Measurements from ENCODE around the gene A2M. TPM values are rescaled to one million over a fixed set of nuclear protein-coding genes. Genes with fewer than 3 reads are reported as not detected.

The A2M gene
- total RNA-seq, 4 donors from 2014 or later, result 66.2 to 136 (median 96.5) TPM

GRCh38 chr12:9122091-9122609, 6.4 kb upstream of the A2M start:
- WGBS, 2 donors (ENCODE audit: low coverage in 1 of 2), result 35 to 49% methylated on average over 3 of the region's 3 CpGs
- H3K4me3 ChIP-seq, result no peak overlapping the region

DNA sequence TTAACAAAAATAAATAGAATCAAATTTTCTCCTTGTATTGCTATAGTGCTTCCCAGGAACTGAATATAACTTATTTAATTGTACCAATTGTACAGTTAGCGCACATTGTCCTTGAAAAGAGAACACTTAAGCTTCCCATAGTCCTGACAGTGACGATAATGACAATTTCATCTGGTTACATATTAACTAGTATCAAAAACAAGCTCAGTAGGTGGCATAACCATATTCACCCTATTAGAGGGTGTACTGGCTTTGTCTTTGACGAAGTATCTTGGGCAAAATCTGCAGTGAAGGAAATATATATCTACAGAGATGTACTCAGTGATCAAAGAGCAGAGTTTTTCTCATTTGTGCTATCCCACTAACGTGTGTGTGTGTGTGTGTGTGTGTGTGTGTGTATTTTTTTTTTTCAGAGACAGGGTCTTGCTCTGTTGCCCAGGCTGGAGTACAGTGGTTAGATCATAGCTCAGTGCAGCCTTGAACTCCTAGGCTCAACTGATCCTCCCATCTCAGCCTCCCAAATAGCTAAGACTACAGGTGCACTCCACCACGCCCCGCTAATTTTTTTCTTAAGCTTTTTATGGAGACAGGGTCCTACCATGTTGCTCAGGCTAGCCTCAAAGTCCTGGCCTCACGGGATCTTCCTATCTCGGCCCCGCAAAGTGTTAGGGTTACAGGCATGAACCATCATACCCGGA, 4.9 kb upstream of the A2M start:
- Histone ChIP-seq H3K27ac (peak overlapping the region in 1 of 4 donors; percentile 26), H3K9me3 (no peaks in the 10 kb centered on the region), H3K27me3 (no peaks in the 10 kb centered on the region), H3K4me3 (no peak overlapping the region), H3K36me3 (no peaks in the 10 kb centered on the region), H3K4me1 (peaks cover 0 to 33% (median 2%) of the 10 kb centered on the region in 4 donors)
- no peak for TF ChIP-seq POLR2A (IDR thresholded peaks at IDR 0.05)
- TF ChIP-seq EP300 (IDR thresholded peaks at IDR 0.05; ENCODE audit: low read depth), result no peak
- TF ChIP-seq POLR2AphosphoS5 (IDR thresholded peaks at IDR 0.05), result no peak
- TF ChIP-seq CTCF (IDR thresholded peaks at IDR 0.05), result no peak
- intact Hi-C loops (cut with DNase I; ENCODE audit: low total_unique reads) (no loop called here), in situ Hi-C loops (cut with MboI; ENCODE audit: low pct_ligation_motif_present in 1 of 4, low pct_unique_long_range_greater_than_20kb in 1 of 4, low sequenced_read_pairs in 3 of 4) (no loop called here)
- 75 to 81% methylated on average over 9 to 10 of the region's 10 CpGs for WGBS, 2 donors (ENCODE audit: low coverage in 1 of 2)
- DNase-seq, result no peak

More at GRCh38 chr12:9122091-9122609, 6.4 kb upstream of the A2M start:
- Histone ChIP-seq H3K27me3 (no peaks in the 10 kb centered on the region), H3K36me3 (no peaks in the 10 kb centered on the region), H3K27ac (peak overlapping the region in 2 of 4 donors; percentile 17 to 33), H3K9me3 (no peaks in the 10 kb centered on the region), H3K4me1 (peaks cover 0 to 26% (median 1%) of the 10 kb centered on the region in 4 donors)
- TF ChIP-seq POLR2AphosphoS5 (IDR thresholded peaks at IDR 0.05) (no peak), EP300 (IDR thresholded peaks at IDR 0.05; ENCODE audit: low read depth) (no peak), POLR2A (IDR thresholded peaks at IDR 0.05) (no peak), CTCF (IDR thresholded peaks at IDR 0.05) (no peak)
- intact Hi-C loops (cut with DNase I; ENCODE audit: low total_unique reads), result no loop called here
- in situ Hi-C loops (cut with MboI; ENCODE audit: low pct_ligation_motif_present in 1 of 4, low pct_unique_long_range_greater_than_20kb in 1 of 4, low sequenced_read_pairs in 3 of 4), result no loop called here
- no peak for DNase-seq

DNA sequence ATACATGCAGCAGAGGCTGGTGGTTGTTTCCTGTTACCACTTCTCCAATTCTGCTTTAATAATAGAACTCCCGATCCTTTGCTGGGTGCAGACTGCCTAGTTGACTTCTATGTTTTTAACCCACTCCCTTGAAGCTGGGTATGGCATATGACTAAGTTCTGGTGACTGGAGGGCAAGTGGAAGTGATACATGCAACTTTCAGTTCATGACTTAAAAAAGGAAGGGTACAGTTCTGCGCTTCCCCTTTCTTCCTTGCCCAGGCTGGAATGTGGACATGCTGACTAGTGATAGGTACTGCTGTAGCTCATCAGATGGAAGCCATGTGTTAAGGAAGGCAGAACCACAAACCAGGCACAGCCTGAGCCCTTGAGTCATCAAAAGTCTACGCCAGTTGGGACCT, 2.4 kb upstream of the A2M start:
- no peaks in the 10 kb centered on the region for H3K27me3 ChIP-seq
- peaks cover 0 to 33% (median 2%) of the 10 kb centered on the region in 4 donors for H3K4me1 ChIP-seq
- DNase-seq, result no peak
- no peaks in the 10 kb centered on the region for H3K9me3 ChIP-seq
- peak overlapping the region; percentile 74 to 84 (median 76) for H3K27ac ChIP-seq
- no peaks in the 10 kb centered on the region for H3K36me3 ChIP-seq
- peak in 2 of 3 donors; percentile 22 to 34 for TF ChIP-seq POLR2AphosphoS5 (IDR thresholded peaks at IDR 0.05)
- no peak for TF ChIP-seq EP300 (IDR thresholded peaks at IDR 0.05; ENCODE audit: low read depth)
- TF ChIP-seq CTCF (IDR thresholded peaks at IDR 0.05), result no peak
- no peak for TF ChIP-seq POLR2A (IDR thresholded peaks at IDR 0.05)
- 53 to 62% methylated on average over 3 of the region's 3 CpGs for WGBS, 2 donors (ENCODE audit: low coverage in 1 of 2)
- intact Hi-C loops (cut with DNase I; ENCODE audit: low total_unique reads), result loop anchor here (10.0 kb wide), 1 partner anchor 1087 kb away; no protein-coding TSS in a partner anchor
- H3K4me3 ChIP-seq, result no peak overlapping the region
- in situ Hi-C loops (cut with MboI; ENCODE audit: low pct_ligation_motif_present in 1 of 4, low pct_unique_long_range_greater_than_20kb in 1 of 4, low sequenced_read_pairs in 3 of 4), result no loop called here

DNA sequence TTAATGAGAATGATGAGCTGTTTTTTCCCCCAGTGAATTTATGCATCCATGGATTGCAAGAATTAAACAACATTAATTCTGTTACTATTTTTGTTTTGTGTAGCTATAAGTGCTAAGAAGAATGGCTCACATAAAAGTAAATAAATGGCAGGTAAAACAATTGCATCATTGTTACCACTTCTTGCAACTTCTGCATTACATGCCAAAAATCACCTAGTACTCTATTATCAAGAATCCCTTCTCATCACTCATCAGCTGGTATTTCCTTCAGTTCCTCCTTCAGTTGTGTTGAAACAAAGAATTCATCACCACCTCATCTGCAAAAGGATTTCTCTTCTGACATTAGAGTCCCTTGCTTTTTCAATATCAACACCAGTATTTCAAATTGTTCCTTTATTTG, 773 bp downstream of the A2M start:
- intact Hi-C loops (cut with DNase I; ENCODE audit: low total_unique reads) (loop anchor here (10.0 kb wide), 1 partner anchor 1090 kb away; no protein-coding TSS in a partner anchor), in situ Hi-C loops (cut with MboI; ENCODE audit: low pct_ligation_motif_present in 1 of 4, low pct_unique_long_range_greater_than_20kb in 1 of 4, low sequenced_read_pairs in 3 of 4) (no loop called here)
- DNase-seq, result no peak
- no peak for TF ChIP-seq EP300 (IDR thresholded peaks at IDR 0.05; ENCODE audit: low read depth)
- TF ChIP-seq POLR2A (IDR thresholded peaks at IDR 0.05), result no peak
- TF ChIP-seq POLR2AphosphoS5 (IDR thresholded peaks at IDR 0.05), result no peak
- no peak for TF ChIP-seq CTCF (IDR thresholded peaks at IDR 0.05)
- Histone ChIP-seq H3K27me3 (no peaks in the 10 kb centered on the region), H3K9me3 (no peaks in the 10 kb centered on the region), H3K27ac (peak overlapping the region; percentile 74 to 84 (median 76)), H3K4me3 (peak overlapping the region in 3 of 4 donors; percentile 13 to 49 (median 25)), H3K36me3 (peaks cover 0 to under 1% (median 0%) of the 10 kb centered on the region in 4 donors), H3K4me1 (peaks cover 0 to 33% (median 2%) of the 10 kb centered on the region in 4 donors)

All from transverse colon (tissue), 4 donors.